H1 (cell line): ENCODE data around the gene DSTN. TPM values are rescaled to one million over a fixed set of nuclear protein-coding genes. Genes with fewer than 3 reads are reported as not detected.

Experiments used
- CTCF ChIP-seq, 3 experiments: IDR thresholded peaks; 1 replicate in 2 of 3; 2 replicates in 1 of 3; pipeline versions ENCODE4 v1.5.1 to v1.6.1; 2011; ENCODE audit warnings: low read length in 3 of 3, mild to moderate bottlenecking in 3 of 3, inconsistent platforms in 2 of 3, low read depth in 1 of 3, moderate library complexity in 1 of 3; ENCODE audit not compliant: insufficient read depth in 1 of 3; ENCODE audit errors: control extremely low read depth in 1 of 3
- JUN ChIP-seq: IDR thresholded peaks from 2 replicates; pipeline ENCODE4 v1.6.1; 2011; ENCODE audit warnings: low read depth, mild to moderate bottlenecking, improper control_type of control experiment, low read length
- polyA plus RNA-seq, 7 experiments: library from polyadenylated mRNA; depleted of rRNA in 3 of 7; stranded (reverse) in 5 of 7; unstranded in 2 of 7; fragments of >200 nt in 5 of 7; fragments of 200-250 nt in 2 of 7; gene quantifications; 1 replicate in 5 of 7; 2 replicates in 1 of 7; 4 replicates in 1 of 7; pipeline versions ENCODE4 v1.2.1 to v1.2.3, GENCODE V29; 2011 to 2013; ENCODE audit warnings: missing spikeins in 2 of 7, mixed read lengths in 2 of 7
- total RNA-seq: library from RNA; stranded (reverse); fragmentation: NEBNext Ultra II Directional; extraction: Animal tissue kit (Norgen Biotek cat#: 25700); gene quantifications from 2 replicates; pipeline ENCODE4 v1.2.1, GENCODE V29; 2021

DSTN gene
- total and polyA plus RNA-seq, 2 of the 8 experiments (the other 6 are each of a cell fraction or from before 2014, with no cell fraction given) = 43.3 to 208 TPM

GRCh38 chr20:17645546-17646208 is 75.8 kb downstream of the DSTN start (continued):
- TF ChIP-seq CTCF (IDR thresholded peaks at IDR 0.05; ENCODE audit: control extremely low read depth in 1 of 3, insufficient read depth in 1 of 3, low read depth in 1 of 3, low read length in 3 of 3) (no peak), JUN (no peak)
